Non-pigmented ciliary epithelial cell (primary cell): Measurements from ENCODE around the gene HSPA4.
"Not testable (repeated sequence)": the region's sequence is repeated elsewhere in the genome, so short reads cannot be mapped to it uniquely, and the experiment has no call there.

Experiments
- DNase-seq: peaks from one replicate; pipeline ENCODE4 v3.0.0-alpha.2; 2010; ENCODE audit warnings: low read depth

HSPA4 gene

DNA sequence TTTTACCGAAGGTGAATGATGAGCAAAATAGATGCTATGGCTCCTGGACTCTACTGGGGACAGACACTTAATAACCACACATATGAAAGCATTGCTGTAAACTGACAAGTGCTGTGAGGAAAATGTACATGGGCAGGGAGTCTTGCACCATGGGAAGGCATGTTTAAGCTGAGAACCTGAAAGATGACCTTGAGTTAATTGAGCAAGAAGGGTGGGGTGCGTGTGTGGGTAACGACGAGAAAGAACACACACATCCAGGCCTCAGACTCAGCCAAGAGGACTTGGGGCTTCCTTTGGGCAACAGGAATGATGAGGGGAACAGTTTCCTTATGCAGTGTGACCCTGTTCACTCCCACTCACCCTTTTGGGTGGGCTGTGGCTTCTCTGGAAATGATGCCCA is 73.1 kb downstream of the HSPA4 start:
- no peak for DNase-seq

GRCh38 chr5:133128066-133128465 is 76.3 kb downstream of the HSPA4 start:
- DNase-seq, result no peak

GRCh38 chr5:133129289-133129688 is 77.5 kb downstream of the HSPA4 start:
- no peak for DNase-seq

DNA sequence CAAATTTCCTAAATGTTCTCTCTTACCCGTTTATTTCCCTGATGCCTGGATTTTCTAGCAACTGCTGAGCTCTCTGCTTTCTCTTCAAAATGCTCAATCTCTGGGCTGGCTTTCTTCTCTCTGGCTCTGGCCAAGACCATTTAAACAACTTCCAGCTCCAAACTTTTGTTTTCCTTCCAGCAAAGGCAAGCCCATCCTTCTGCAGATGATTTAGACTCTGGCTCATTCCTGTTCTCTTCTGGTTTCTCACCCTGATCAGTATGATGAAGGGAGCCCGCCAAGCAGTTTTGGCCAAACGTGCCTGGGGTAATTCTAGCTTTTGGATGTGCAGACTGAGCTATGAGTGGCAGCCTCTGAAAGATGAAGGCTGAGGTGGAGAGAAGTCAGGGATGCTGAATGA is 78.1 kb downstream of the HSPA4 start:
- no peak for DNase-seq

DNA sequence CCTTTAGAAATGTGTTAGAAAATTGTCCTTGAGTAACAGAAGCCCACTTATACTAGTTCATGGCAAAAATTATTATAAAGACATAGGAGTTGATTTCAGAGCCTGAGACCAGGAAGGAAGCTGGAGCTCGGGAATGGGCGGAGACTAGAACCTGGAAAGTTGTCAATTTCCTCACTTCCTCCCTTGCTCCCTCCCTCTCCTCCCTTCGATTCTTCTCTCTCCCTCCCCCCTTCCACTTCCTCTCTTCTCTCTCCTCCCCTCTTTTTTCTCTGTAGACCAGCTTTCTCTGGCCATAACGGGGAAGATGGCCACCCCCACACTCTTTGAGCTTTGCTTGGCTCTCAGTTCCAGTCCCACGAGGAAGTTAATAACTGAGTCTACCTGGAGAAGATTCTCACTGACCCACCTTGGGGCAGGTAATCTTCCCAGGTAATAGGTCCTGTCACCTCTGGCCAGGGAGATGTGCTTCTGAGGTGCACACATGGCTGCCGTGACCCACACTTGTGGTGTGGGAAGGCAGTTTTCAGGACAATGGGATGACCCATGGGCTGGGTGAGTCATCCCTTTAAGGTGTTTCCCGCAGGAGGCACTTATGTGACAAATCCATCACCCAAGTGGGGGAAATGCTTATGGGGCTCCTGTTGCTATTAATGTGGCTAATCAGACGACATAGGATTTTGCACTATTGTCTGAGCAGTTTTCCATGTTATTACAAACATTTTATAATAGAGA is 78.7 kb downstream of the HSPA4 start:
- no peak for DNase-seq

DNA sequence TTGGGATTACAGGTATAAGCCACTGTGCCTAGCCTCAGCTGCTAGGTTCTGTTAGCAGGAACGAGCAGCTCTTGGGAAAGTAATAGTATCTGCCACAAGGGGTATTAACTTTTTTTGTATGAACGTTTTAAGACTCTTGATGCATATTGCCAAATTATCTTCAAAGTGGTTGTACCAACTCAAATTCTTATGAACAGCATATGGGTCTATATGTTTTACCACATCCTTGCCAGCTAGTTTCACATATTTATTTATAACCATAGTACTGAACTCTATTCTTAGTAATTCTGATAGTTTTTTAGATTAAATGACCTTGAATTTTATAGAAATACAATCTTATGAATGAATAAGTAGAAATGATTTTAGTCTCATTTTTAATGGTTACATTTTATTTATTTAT is 80.9 kb downstream of the HSPA4 start:
- no peak for DNase-seq

DNA sequence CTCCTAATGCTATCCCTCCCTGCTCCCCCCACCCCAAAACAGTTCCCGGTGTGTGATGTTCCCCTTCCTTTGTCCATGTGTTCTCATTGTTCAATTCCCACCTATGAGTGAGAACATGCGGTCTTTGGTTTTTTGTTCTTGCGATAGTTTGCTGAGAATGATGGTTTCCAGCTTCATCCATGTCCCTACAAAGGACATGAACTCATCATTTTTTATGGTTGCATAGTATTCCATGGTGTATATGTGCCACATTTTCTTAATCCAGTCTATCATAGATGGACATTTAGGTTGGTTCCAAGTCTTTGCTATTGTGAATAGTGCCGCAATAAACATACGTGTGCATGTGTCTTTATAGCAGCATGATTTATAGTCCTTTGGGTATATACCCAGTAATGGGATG is 81.4 kb downstream of the HSPA4 start:
- not testable (repeated sequence) for DNase-seq

DNA sequence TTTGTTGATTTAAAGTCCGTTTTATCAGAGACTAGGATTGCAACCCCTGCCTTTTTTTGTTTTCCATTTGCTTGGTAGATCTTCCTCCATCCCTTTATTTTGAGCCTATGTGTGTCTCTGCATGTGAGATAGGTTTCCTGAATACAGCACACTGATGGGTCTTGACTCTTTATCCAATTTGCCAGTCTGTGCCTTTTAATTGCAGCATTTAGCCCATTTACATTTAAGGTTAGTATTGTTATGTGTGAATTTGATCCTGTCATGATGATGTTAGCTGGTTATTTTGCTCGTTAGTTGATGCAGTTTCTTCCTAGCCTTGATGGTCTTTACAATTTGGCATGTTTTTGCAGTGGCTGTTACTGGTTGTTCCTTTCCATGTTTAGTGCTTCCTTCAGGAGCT is 85.1 kb downstream of the HSPA4 start:
- not testable (repeated sequence) for DNase-seq

GRCh38 chr5:133140311-133140710 is 88.5 kb downstream of the HSPA4 start:
- DNase-seq, result no peak

DNA sequence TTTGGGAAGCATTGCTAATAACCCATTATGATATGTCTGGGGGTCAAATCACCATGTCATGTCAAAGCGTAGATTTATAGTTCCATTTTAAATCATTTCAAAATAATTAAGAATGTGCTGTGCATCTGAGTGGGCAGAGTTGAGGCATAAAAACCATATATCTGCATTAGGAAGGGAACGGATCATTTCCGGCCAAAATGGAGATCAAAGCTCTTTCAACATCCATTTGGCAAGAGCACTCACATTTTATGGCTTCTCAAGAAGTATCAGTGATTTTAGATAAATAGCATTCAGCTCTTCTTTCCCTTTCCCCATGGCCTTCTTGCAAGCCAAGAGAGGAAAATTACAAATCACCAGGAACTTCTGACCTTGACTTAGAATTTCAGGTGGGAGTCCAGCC is 89.9 kb downstream of the HSPA4 start:
- DNase-seq, result no peak

- no peak for DNase-seq
Observed at GRCh38 chr5:133142782-133143181, 91.0 kb downstream of the HSPA4 start.

- DNase-seq, result no peak
Observed at GRCh38 chr5:133144245-133144981, 92.6 kb downstream of the HSPA4 start.

GRCh38 chr5:133145436-133146170 is 93.8 kb downstream of the HSPA4 start:
- DNase-seq, result no peak

GRCh38 chr5:133147411-133147810 is 95.6 kb downstream of the HSPA4 start:
- no peak for DNase-seq

- DNase-seq, result peak; percentile 13
Observed at GRCh38 chr5:133147815-133148567, 96.2 kb downstream of the HSPA4 start.

DNA sequence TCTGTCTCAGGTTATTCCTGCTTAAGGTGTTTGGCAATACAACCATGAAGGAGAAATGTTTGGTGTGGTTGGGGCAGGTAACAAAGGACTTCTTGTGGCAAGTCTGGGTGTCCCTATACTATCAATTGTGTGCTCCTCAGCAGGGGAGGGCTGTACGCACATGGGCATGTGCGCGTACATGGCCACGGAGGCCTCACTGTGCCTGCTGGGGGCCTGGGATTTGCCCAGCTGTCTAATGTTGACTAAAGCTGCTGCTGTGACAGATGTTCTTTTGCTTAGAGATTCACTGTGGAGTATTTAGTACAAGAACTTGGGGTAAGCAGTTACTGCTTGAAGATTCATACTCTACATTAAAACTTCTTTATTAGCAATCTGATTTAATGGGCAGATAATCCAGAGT is 97.5 kb downstream of the HSPA4 start:
- no peak for DNase-seq

DNA sequence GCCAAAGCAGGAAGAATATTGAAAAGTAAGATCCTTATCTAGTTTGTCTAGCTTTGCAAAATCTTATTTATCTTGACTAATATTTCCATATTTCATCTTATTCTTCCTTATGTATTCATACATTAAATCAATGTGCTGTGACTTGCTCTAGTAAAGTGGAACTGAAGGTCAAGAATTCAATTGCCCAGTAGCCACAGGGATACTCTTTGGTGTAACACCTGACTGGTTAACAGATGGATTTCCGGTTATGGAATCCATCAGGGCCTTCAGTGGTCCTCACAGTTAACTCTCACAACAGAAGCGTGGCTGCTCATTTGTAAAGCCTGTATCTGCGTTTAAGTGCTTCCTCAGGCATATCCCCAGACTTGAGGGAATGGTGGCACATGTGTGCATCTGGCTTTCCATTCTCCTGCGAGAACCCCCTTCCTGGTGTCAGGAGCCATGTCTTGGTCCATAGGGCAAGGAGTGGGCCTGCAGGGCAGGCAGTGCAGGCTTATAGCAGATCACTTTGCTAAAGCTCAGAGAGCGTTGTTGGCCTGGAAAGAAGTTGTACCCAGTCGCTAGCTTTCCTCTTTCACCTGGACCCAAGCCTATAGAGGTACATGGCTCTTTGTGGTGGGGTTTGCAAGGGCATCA is 99.2 kb downstream of the HSPA4 start:
- DNase-seq, result no peak

- no peak for DNase-seq
Observed at GRCh38 chr5:133154274-133155075, 102.7 kb downstream of the HSPA4 start.

DNA sequence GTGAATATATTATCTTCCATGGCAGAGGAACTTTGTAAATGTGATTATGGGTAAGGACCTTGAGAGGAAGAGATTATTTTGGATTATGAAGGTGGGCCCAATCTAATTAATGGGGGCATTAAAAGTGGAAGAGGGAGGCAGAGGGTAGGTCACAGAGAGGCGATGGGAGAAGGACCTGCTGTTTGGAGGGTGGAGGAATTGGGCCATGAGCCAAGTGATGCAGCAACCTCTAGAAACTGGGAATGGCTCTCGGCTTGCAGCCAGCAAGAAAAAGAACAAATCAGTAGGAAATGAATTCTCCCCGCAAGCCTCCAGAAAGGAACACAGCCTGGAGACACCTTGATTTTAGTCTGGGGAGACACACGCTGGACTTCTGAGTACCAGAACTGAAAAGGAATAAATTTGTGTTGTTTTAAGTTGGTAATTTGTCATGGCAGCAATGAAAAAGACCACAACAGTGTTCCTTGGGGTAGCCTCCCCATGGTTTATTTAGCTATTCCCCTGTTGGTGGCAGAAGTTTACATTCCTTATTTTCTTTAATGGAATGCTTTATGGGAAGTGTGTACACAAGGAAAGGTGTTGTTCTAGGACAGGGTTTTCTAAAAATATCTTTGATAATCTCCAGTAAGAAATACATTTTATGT is 103.6 kb downstream of the HSPA4 start:
- no peak for DNase-seq
